IPS-18c (cell line): ENCODE measurements around the gene AOPEP.
"Not testable (repeated sequence)": the region's sequence is repeated elsewhere in the genome, so short reads cannot be mapped to it uniquely, and the experiment has no call there.

ENCODE experiments used
- H3K4me3 ChIP-seq: 2 replicates; pipeline ENCODE4 v1.7.0; 2013; ENCODE audit warnings: low read depth, mild to moderate bottlenecking, low read length, moderate library complexity; ENCODE audit not compliant: insufficient read depth
- H3K9me3 ChIP-seq: one replicate; pipeline ENCODE4 v1.6.1; 2013; ENCODE audit warnings: mild to moderate bottlenecking, low read length, moderate library complexity; ENCODE audit not compliant: control insufficient read depth, insufficient read depth

AOPEP gene

DNA sequence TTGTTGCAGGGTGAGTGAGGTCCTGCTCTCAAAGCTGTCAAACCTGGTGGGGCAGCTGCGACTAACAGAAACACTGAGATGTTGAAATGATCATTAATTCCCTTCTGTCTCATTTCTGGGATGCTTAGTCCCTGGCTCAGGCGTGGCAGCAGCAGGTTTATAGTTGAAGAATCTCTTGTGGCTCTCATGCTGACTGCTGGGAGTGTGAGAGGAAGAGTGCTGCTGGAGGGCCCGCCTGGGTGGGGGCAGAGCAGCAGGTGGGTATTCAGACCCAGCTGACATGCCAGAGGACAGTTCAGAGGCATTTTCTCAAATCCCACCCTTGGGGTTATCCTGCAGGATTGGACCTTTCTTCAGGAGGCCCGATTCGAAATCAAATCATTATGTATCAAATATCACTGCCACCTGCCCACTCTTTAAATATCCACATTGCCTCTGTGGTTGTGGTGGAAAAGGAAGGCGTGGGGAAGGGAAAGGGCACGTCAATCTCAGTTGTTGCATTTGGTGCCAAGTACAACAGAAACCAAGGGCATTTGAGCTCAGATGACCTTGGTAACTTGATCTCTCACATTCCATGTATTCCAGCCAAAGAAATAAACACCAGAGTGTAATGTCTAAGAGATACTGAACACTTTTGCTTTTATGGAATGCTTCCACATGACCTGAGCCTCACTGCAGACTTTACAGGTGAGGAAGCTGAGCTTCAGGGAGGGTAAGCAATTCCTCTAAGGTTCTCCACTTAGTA lies 224.3 kb downstream of the AOPEP start:
- Histone ChIP-seq H3K4me3 (no peak overlapping the region), H3K9me3 (no peaks in the 10 kb centered on the region)

DNA sequence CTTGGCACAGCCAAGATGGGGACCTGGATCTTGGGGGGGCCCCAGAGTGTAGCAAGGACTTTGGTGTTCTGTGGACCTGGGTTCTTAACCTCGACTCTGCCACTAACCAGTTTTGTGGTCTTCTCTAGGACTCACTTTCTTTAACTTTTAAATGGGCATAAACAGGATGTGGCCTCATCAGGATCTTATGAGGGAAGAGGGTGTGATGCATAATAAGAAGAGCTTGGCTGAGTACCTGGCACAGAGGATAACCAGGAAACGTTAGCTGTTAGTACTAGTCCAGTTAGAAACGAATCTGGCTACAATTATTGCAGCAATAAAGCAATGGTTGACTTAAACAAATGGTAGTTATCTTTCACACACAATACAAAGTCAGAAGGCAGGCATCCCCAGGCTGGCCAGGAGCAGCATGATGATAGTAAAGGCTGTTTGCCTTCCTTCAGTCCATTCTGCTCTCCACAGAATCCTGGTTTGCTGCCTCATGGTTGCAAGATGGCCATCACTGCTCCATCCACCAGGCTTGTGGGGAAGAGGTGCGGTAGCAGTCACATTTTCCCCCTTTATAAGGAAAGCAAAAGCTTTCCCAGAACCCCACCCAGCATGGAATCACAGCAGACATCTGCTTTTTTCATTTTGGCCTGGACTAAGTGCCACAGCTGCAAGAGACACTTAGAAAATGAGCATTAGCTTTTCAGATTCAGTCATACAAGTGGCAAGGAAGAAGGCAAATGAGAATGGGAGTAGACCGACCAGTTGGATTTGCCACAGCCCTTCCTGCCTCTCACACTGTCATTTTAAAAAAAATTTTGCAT lies 225.0 kb downstream of the AOPEP start:
- Histone ChIP-seq H3K9me3 (no peaks in the 10 kb centered on the region), H3K4me3 (no peak overlapping the region)

- H3K4me3 ChIP-seq = no peak overlapping the region
Observed at GRCh38 chr9:94952565-94953373, 226.3 kb downstream of the AOPEP start.

GRCh38 chr9:94956731-94957130 lies 230.2 kb downstream of the AOPEP start:
- Histone ChIP-seq H3K9me3 (no peaks in the 10 kb centered on the region), H3K4me3 (no peak overlapping the region)

More at GRCh38 chr9:94952565-94953373, 226.3 kb downstream of the AOPEP start:
- no peaks in the 10 kb centered on the region for H3K9me3 ChIP-seq

DNA sequence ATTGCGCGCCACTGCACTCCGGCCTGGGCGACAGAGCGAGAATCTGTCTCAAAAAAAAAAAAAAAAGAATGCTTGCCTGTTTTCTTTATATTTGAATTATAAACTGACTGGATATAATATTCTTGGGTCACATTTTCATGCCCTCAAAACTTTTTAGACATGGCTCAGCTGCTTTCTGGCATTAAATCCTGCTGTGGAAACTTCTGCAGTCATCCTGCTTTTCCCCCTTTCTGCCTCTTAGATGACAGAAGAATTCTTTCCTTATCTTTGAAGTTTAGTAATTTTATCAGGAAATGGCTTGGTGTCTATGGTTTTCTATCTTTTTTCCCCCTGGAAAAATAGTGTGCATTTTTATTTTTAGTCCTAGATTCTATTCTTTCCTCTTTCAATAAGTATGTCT lies 234.5 kb downstream of the AOPEP start:
- Histone ChIP-seq H3K9me3 (no peaks in the 10 kb centered on the region), H3K4me3 (no peak overlapping the region)

GRCh38 chr9:94961870-94962269 lies 235.4 kb downstream of the AOPEP start:
- no peak overlapping the region for H3K4me3 ChIP-seq
- H3K9me3 ChIP-seq = no peaks in the 10 kb centered on the region

DNA sequence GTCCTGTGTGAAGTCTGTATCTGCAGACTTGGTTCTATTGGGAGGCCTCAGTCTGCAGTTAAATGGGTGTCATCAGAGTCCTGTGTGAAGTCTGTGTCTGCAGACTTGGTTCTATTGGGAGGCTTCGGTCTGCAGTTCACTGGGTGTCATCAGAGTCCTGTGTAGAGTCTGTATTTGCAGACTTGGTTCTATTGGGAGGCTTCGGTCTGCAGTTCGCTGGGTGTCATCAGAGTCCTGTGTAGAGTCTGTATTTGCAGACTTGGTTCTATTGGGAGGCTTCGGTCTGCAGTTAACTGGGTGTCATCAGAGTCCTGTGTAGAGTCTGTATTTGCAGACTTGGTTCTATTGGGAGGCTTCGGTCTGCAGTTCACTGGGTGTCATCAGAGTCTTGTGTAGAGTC lies 239.1 kb downstream of the AOPEP start:
- not testable (repeated sequence) for H3K4me3 ChIP-seq

DNA sequence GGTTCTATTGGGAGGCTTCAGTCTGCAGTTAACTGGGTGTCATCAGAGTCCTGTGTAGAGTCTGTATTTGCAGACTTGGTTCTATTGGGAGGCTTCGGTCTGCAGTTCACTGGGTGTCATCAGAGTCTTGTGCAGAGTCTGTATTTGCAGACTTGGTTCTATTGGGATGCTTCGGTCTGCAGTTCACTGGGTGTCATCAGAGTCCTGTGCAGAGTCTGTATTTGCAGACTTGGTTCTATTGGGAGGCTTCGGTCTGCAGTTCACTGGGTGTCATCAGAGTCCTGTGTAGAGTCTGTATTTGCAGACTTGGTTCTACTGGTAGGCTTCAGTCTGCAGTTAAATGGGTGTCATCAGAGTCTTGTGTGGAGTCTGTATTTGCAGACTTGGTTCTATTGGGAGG lies 239.5 kb downstream of the AOPEP start:
- H3K4me3 ChIP-seq, H3K9me3 ChIP-seq: not testable (repeated sequence)

More for the DNA sequence above, 239.1 kb downstream of the AOPEP start:
- not testable (repeated sequence) for H3K9me3 ChIP-seq

DNA sequence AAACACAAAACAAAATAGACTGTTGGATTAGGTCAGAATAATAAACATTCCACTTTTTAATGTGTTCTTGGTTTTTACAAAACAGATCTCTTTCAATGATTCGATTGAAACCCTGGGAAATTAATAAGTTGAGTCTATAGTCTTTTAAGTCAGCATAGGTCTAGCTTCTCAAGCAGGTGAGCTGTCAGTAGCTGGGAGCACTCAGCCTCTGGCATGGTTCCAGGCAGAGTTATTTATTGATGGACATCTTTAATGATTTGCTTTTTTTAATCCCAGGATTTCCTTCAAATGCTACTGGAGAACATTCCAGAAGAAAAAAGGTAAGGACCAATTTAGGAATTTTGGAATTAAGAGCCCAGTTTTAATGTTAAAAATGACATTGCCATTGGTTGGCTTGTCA lies 241.0 kb downstream of the AOPEP start:
- Histone ChIP-seq H3K4me3 (no peak overlapping the region), H3K9me3 (no peaks in the 10 kb centered on the region)

DNA sequence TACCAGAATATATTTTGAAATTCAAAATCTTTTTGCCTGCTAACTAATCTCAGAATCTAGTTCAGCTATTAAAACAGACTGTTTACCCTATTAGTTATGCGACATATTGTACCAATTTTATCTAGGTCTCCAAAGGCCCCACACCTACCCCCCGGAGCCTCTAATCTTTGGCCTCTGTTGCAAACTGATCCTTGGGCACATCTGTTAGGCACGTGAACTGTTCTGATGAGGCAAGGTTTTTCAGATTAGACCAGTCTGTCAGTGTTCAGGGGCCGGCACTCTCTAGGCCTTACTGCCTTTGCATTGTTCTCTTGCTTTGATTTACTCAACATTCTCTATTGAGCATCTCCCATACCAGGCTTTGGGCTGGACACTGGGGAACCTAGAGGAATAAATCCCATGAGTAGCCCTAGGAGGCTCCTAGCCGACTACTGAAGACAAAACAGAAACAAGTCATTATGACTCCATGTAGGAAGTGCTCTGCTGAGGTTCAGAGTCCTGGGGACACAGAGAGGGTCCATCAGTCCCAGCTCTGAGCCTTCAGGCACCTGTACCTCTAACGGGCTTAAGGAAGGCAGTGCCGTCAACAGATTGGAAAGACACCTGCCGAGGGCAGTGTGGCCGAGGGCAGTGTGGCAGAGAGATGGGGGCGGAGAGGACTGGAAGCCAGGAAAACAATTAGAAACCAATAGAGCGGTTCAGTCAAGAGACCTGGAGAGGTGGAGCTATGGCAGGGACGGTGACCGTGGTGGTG lies 245.1 kb downstream of the AOPEP start:
- no peak overlapping the region for H3K4me3 ChIP-seq
- no peaks in the 10 kb centered on the region for H3K9me3 ChIP-seq

DNA sequence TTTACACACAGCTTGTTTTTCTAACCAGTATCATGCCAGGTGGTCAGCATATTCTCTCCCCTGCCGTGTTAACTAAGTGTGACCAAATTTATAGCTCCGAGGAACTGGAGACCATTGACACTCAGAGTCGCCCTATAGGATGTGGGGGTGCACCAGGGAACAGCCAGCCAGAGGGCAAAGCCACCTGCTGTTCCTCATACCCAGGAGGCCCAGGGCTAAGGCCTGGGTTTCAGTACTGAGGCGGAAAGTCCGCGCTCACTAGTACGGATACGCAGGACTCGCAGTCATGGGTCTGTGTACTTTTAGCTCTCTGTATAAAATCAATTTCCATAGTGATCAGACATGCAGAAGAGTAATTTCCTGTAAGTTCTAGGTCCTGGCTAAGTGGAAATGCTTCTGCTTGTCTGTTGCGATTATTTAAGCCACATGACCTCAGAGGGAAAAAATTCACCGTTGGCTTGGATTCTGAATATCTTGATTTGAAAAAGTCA lies 247.0 kb downstream of the AOPEP start:
- Histone ChIP-seq H3K9me3 (no peaks in the 10 kb centered on the region), H3K4me3 (no peak overlapping the region)

GRCh38 chr9:94974154-94974879 lies 247.8 kb downstream of the AOPEP start:
- no peaks in the 10 kb centered on the region for H3K9me3 ChIP-seq
- no peak overlapping the region for H3K4me3 ChIP-seq

DNA sequence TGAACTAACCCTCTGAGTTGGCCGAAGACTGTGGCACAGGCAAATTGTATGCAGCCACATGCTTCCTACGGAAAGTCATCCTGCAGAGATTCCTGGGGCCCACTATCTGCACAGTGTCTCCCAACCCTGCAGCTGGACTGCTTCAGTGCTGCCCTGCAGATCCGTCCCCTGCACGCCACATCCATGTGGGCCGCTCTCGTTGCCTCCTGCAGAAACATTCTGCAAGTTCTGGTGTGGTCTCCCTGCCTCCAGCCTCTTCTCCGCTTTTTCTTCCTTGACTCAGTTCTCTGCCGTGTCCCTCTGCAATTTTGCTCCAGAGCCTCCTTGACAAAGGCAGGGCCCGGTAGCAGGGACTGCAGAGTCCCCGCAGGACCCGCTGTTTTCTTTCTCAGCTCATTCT lies 249.0 kb downstream of the AOPEP start:
- no peak overlapping the region for H3K4me3 ChIP-seq
- H3K9me3 ChIP-seq = no peaks in the 10 kb centered on the region

DNA sequence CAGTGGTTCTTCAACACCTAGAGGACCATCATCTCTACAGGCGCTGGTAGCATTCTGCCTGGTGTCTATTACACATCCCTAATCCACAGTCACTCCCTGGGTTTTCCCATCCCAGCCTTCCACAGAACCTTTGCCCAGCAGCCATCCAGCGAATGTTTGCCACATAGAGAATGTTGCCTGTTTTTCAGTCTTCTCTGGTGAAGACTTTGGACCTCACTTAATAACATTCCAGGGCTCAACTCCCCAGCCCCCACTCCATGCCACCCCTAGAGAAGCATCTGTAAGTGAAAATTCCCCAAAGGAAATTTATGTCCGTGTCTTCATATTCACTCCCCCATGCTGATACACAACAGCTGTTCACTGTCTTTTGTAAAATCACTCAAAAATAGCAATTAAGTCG lies 249.6 kb downstream of the AOPEP start:
- Histone ChIP-seq H3K4me3 (no peak overlapping the region), H3K9me3 (no peaks in the 10 kb centered on the region)

GRCh38 chr9:94977416-94977815 lies 250.9 kb downstream of the AOPEP start:
- no peak overlapping the region for H3K4me3 ChIP-seq
- no peaks in the 10 kb centered on the region for H3K9me3 ChIP-seq

- Histone ChIP-seq H3K4me3 (no peak overlapping the region), H3K9me3 (no peaks in the 10 kb centered on the region)
Observed at GRCh38 chr9:94979904-94980507, 253.5 kb downstream of the AOPEP start.
